GM12878 (cell line): ENCODE measurements around the gene CDKN3. TPM values are rescaled to one million over a fixed set of nuclear protein-coding genes. Genes with fewer than 3 reads are reported as not detected.

Experiments
- SREBF2 ChIP-seq: IDR thresholded peaks from 2 replicates; pipeline ENCODE4 v1.6.1; 2012; ENCODE audit warnings: mild to moderate bottlenecking, low read length
- ZBTB4 ChIP-seq: fragments of 450-650 bp; formaldehyde crosslinking; IDR thresholded peaks from 2 replicates; pipeline ENCODE4 v1.4.0; 2022; ENCODE audit warnings: mild to moderate bottlenecking, moderate library complexity
- polyA plus RNA-seq, 11 experiments: library from polyadenylated mRNA; depleted of rRNA in 4 of 11; unstranded in 6 of 11; stranded (reverse) in 5 of 11; fragments of >200 nt; fragmentation: Nextera tagmentation in 4 of 11; fragmentation: Illumina TruSeq in 1 of 11; extraction: Ambion mirVana in 4 of 11; extraction: Trizol in 1 of 11; gene quantifications; 1 replicate in 1 of 11; 2 replicates in 10 of 11; pipeline versions ENCODE4 v1.2.1 to v1.2.3, GENCODE V29; 2011 to 2016; ENCODE audit warnings: inconsistent platforms in 2 of 11, missing spikeins in 2 of 11, low read depth in 1 of 11
- total RNA-seq, 4 experiments: library from RNA; depleted of rRNA in 3 of 4; stranded (reverse); fragments of >200 nt in 3 of 4; fragmentation: Illumina TruSeq in 1 of 4; extraction: Trizol in 1 of 4; gene quantifications; 2 replicates each; pipeline versions ENCODE4 v1.2.1 to v1.2.3, GENCODE V29; 2013 to 2021
- TF ChIP-seq, protein P1 (sequence below): fragments of 450-650 bp; IDR thresholded peaks from 2 replicates; pipeline ENCODE4 v1.6.1; 2016; ENCODE audit warnings: mild to moderate bottlenecking, moderate library complexity, borderline replicate concordance
- TF ChIP-seq, protein P2 (sequence below): fragments of 450-650 bp; IDR thresholded peaks from 2 replicates; pipeline ENCODE4 v1.6.1; 2016; ENCODE audit warnings: mild to moderate bottlenecking

Gene CDKN3
- total and polyA plus RNA-seq, 10 of the 15 experiments (the other 5 are each of a cell fraction or from before 2014, with no cell fraction given): 54.9 to 197 (median 111) TPM

DNA sequence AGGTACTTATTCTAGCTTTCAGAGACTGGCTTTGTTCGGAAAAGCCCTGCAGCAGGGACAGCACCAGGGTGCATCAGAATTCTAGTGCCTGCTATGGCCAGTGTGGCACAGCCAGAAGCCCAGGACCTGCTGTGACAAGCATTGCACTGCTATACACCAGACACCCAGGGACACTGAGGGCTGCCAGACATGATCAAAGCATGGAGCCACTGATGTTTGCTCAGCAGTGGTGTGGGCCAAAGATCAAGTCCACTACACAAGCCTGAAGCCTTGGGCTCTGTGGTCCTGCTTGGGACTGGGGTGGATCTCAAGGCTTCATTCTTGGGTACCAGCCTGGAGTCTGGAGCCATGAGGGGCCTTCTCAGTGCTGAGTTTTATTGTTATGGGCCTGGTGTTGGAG, 36.1 kb upstream of the CDKN3 start (continued):
- TF ChIP-seq ZBTB4 (CRISPR knock-in tag) (no peak), SREBF2 (no peak)
- TF ChIP-seq, protein P1, sequence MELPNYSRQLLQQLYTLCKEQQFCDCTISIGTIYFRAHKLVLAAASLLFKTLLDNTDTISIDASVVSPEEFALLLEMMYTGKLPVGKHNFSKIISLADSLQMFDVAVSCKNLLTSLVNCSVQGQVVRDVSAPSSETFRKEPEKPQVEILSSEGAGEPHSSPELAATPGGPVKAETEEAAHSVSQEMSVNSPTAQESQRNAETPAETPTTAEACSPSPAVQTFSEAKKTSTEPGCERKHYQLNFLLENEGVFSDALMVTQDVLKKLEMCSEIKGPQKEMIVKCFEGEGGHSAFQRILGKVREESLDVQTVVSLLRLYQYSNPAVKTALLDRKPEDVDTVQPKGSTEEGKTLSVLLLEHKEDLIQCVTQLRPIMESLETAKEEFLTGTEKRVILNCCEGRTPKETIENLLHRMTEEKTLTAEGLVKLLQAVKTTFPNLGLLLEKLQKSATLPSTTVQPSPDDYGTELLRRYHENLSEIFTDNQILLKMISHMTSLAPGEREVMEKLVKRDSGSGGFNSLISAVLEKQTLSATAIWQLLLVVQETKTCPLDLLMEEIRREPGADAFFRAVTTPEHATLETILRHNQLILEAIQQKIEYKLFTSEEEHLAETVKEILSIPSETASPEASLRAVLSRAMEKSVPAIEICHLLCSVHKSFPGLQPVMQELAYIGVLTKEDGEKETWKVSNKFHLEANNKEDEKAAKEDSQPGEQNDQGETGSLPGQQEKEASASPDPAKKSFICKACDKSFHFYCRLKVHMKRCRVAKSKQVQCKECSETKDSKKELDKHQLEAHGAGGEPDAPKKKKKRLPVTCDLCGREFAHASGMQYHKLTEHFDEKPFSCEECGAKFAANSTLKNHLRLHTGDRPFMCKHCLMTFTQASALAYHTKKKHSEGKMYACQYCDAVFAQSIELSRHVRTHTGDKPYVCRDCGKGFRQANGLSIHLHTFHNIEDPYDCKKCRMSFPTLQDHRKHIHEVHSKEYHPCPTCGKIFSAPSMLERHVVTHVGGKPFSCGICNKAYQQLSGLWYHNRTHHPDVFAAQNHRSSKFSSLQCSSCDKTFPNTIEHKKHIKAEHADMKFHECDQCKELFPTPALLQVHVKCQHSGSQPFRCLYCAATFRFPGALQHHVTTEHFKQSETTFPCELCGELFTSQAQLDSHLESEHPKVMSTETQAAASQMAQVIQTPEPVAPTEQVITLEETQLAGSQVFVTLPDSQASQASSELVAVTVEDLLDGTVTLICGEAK: no peak
- TF ChIP-seq, protein P2, sequence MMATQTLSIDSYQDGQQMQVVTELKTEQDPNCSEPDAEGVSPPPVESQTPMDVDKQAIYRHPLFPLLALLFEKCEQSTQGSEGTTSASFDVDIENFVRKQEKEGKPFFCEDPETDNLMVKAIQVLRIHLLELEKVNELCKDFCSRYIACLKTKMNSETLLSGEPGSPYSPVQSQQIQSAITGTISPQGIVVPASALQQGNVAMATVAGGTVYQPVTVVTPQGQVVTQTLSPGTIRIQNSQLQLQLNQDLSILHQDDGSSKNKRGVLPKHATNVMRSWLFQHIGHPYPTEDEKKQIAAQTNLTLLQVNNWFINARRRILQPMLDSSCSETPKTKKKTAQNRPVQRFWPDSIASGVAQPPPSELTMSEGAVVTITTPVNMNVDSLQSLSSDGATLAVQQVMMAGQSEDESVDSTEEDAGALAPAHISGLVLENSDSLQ: no peak
